Measurements from ENCODE around the gene APBB2. TPM values are rescaled to one million over a fixed set of nuclear protein-coding genes. Genes with fewer than 3 reads are reported as not detected.

The APBB2 gene
- total RNA-seq, 2 experiments from 2014 or later: 0.22 TPM; not detected in 1

- Histone ChIP-seq H3K27ac (ENCODE audit: low read depth in 1 of 2, low read length in 2 of 2) (no peak overlapping the region), H3K27me3 (ENCODE audit: control insufficient read depth in 1 of 2, insufficient read depth in 2 of 2, low read length in 2 of 2) (no peaks in the 10 kb centered on the region), H3K36me3 (ENCODE audit: insufficient read depth, low read length) (no peaks in the 10 kb centered on the region), H3K4me1 (ENCODE audit: insufficient read depth, low read length) (no peaks in the 10 kb centered on the region), H3K9me3 (ENCODE audit: control insufficient read depth in 1 of 2, insufficient read depth in 1 of 2, low read length in 2 of 2) (no peaks in the 10 kb centered on the region), H3K4me3 (ENCODE audit: low read length) (no peak overlapping the region)
- no peaks in the 10 kb centered on the region for H3K36me3 Mint-ChIP-seq (ENCODE audit: low read depth)
- H3K27me3 Mint-ChIP-seq: no peaks in the 10 kb centered on the region
- no peak overlapping the region for H3K27ac Mint-ChIP-seq
- ATAC-seq (ENCODE audit: poor library complexity) (no peak), DNase-seq (no peak)
- H3K4me1 Mint-ChIP-seq (ENCODE audit: low read depth): no peaks in the 10 kb centered on the region
- H3K4me3 Mint-ChIP-seq: no peak overlapping the region
- H3K9me3 Mint-ChIP-seq: no peaks in the 10 kb centered on the region
- intact Hi-C loops (cut with DNase I, micrococcal nuclease): no loop called here
- POLR2A ChIA-PET: no interaction called here
- TF ChIP-seq, protein P1, sequence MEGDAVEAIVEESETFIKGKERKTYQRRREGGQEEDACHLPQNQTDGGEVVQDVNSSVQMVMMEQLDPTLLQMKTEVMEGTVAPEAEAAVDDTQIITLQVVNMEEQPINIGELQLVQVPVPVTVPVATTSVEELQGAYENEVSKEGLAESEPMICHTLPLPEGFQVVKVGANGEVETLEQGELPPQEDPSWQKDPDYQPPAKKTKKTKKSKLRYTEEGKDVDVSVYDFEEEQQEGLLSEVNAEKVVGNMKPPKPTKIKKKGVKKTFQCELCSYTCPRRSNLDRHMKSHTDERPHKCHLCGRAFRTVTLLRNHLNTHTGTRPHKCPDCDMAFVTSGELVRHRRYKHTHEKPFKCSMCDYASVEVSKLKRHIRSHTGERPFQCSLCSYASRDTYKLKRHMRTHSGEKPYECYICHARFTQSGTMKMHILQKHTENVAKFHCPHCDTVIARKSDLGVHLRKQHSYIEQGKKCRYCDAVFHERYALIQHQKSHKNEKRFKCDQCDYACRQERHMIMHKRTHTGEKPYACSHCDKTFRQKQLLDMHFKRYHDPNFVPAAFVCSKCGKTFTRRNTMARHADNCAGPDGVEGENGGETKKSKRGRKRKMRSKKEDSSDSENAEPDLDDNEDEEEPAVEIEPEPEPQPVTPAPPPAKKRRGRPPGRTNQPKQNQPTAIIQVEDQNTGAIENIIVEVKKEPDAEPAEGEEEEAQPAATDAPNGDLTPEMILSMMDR (IDR thresholded peaks at IDR 0.05): no peak
- CTCF ChIA-PET: no interaction called here
These were observed 260.9 kb downstream of the APBB2 start for GRCh38 chr4:40953283-40954087.

DNA sequence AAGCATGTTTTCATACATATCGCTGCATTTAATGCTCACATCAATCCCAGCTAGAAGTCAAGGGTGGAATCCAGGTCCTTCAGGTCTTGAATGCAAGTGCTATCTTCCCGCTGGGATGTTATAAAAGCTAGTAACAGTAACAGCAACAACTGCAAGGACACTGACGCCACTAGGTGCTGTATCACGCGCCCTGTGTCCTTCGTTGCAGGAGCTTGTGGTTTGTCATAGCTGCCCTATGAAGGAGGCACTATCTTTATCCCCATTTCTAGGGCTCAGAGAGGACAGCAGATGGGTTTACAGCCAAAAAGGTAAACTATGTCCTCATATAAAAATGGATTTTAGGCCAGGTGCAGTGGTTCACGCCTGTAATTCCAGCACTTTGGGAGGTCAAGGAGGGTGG lies 261.7 kb downstream of the APBB2 start:
- H3K4me3 ChIP-seq (ENCODE audit: low read length): no peak overlapping the region
- no peak overlapping the region for H3K27ac Mint-ChIP-seq
- POLR2A ChIA-PET: no interaction called here

GRCh38 chr4:40952217-40952616 lies 262.1 kb downstream of the APBB2 start:
- H3K4me3 ChIP-seq (ENCODE audit: low read length): no peak overlapping the region
- H3K36me3 ChIP-seq (ENCODE audit: insufficient read depth, low read length): no peaks in the 10 kb centered on the region
- H3K9me3 ChIP-seq (ENCODE audit: control insufficient read depth in 1 of 2, insufficient read depth in 1 of 2, low read length in 2 of 2): no peaks in the 10 kb centered on the region
- TF ChIP-seq, protein P1 (IDR thresholded peaks at IDR 0.05): no peak
- no peaks in the 10 kb centered on the region for H3K27me3 Mint-ChIP-seq
- no peaks in the 10 kb centered on the region for H3K27me3 ChIP-seq (ENCODE audit: control insufficient read depth in 1 of 2, insufficient read depth in 2 of 2, low read length in 2 of 2)
- CTCF ChIA-PET: no interaction called here
- no peaks in the 10 kb centered on the region for H3K9me3 Mint-ChIP-seq
- no peaks in the 10 kb centered on the region for H3K4me1 Mint-ChIP-seq (ENCODE audit: low read depth)
- no peaks in the 10 kb centered on the region for H3K36me3 Mint-ChIP-seq (ENCODE audit: low read depth)
- POLR2A ChIA-PET: no interaction called here
- no peaks in the 10 kb centered on the region for H3K4me1 ChIP-seq (ENCODE audit: insufficient read depth, low read length)
- no peak overlapping the region for H3K27ac ChIP-seq (ENCODE audit: low read depth in 1 of 2, low read length in 2 of 2)
- H3K27ac Mint-ChIP-seq: no peak overlapping the region
- ATAC-seq (ENCODE audit: poor library complexity) (no peak), DNase-seq (no peak)
- no peak overlapping the region for H3K4me3 Mint-ChIP-seq
- intact Hi-C loops (cut with DNase I, micrococcal nuclease): no loop called here

More for the DNA sequence above, 261.7 kb downstream of the APBB2 start:
- Mint-ChIP-seq H3K36me3 (ENCODE audit: low read depth) (no peaks in the 10 kb centered on the region), H3K9me3 (no peaks in the 10 kb centered on the region), H3K4me1 (ENCODE audit: low read depth) (no peaks in the 10 kb centered on the region), H3K4me3 (no peak overlapping the region), H3K27me3 (no peaks in the 10 kb centered on the region)
- no peaks in the 10 kb centered on the region for H3K36me3 ChIP-seq (ENCODE audit: insufficient read depth, low read length)
- DNase-seq (no peak), ATAC-seq (ENCODE audit: poor library complexity) (no peak)
- no peaks in the 10 kb centered on the region for H3K9me3 ChIP-seq (ENCODE audit: control insufficient read depth in 1 of 2, insufficient read depth in 1 of 2, low read length in 2 of 2)
- intact Hi-C loops (cut with DNase I, micrococcal nuclease): no loop called here
- no peak overlapping the region for H3K27ac ChIP-seq (ENCODE audit: low read depth in 1 of 2, low read length in 2 of 2)
- H3K4me1 ChIP-seq (ENCODE audit: insufficient read depth, low read length): no peaks in the 10 kb centered on the region
- CTCF ChIA-PET: no interaction called here
- TF ChIP-seq, protein P1 (IDR thresholded peaks at IDR 0.05): no peak
- no peaks in the 10 kb centered on the region for H3K27me3 ChIP-seq (ENCODE audit: control insufficient read depth in 1 of 2, insufficient read depth in 2 of 2, low read length in 2 of 2)
